Liver (tissue), 9 donors: Measurements from ENCODE around the gene TTYH1. TPM values are rescaled to one million over a fixed set of nuclear protein-coding genes. Genes with fewer than 3 reads are reported as not detected.
A peak's percentile ranks its signal among the peaks of the same experiment; 100 is the strongest.

ENCODE experiments used
- DNase-seq: peaks from one replicate; pipeline ENCODE4 v3.0.0-alpha.2; 2017; ENCODE audit warnings: low spot score
- H3K27ac ChIP-seq, 2 donors: one replicate each; pipeline ENCODE4 v1.7.0; 2013; ENCODE audit warnings: inconsistent platforms in 2 of 2, low read length in 2 of 2, control low read depth in 1 of 2, low read depth in 1 of 2, mild to moderate bottlenecking in 1 of 2
- H3K27me3 ChIP-seq, 4 donors: one replicate each; pipeline versions ENCODE4 v1.6.1 to v1.7.0; 2013; ENCODE audit warnings: low read length in 3 of 4, inconsistent platforms in 1 of 4, mild to moderate bottlenecking in 1 of 4, moderate library complexity in 1 of 4; ENCODE audit not compliant: control insufficient read depth in 4 of 4, insufficient read depth in 4 of 4
- H3K36me3 ChIP-seq, 4 donors: one replicate each; pipeline versions ENCODE4 v1.6.1 to v1.7.0; 2013; ENCODE audit warnings: low read length in 3 of 4, mild to moderate bottlenecking in 3 of 4, low read depth in 1 of 4, moderate library complexity in 1 of 4; ENCODE audit not compliant: control insufficient read depth in 4 of 4, insufficient read depth in 3 of 4
- H3K4me1 ChIP-seq, 4 donors: one replicate each; pipeline versions ENCODE4 v1.6.1 to v1.7.0; 2013; ENCODE audit warnings: low read length in 3 of 4, mild to moderate bottlenecking in 3 of 4, moderate library complexity in 1 of 4; ENCODE audit not compliant: control insufficient read depth in 4 of 4, insufficient read depth in 4 of 4
- H3K4me3 ChIP-seq, 3 donors: one replicate each; pipeline versions ENCODE4 v1.6.1 to v1.7.0; 2013; ENCODE audit warnings: low read length in 3 of 3, control low read depth in 1 of 3, low read depth in 1 of 3, mild to moderate bottlenecking in 1 of 3
- H3K9ac ChIP-seq, 2 donors: one replicate each; pipeline ENCODE4 v1.7.0; 2013; ENCODE audit warnings: low read length in 2 of 2, mild to moderate bottlenecking in 2 of 2, moderate library complexity in 2 of 2, control low read depth in 1 of 2, low read depth in 1 of 2
- H3K9me3 ChIP-seq, 4 donors: one replicate each; pipeline versions ENCODE4 v1.6.1 to v1.7.0; 2013; ENCODE audit warnings: low read length in 3 of 4; ENCODE audit not compliant: control insufficient read depth in 4 of 4
- ATF3 ChIP-seq: IDR thresholded peaks from 2 replicates; pipeline ENCODE4 v1.6.1; 2016; ENCODE audit warnings: antibody characterized with exemption
- EGR1 ChIP-seq, 2 donors: IDR thresholded peaks; 2 replicates each; pipeline ENCODE4 v1.6.1; 2016 to 2018; ENCODE audit warnings: antibody characterized with exemption in 2 of 2, low read depth in 2 of 2
- FOXA1 ChIP-seq: IDR thresholded peaks from 2 replicates; pipeline ENCODE4 v1.6.1; 2016; ENCODE audit warnings: antibody characterized with exemption
- FOXA2 ChIP-seq: IDR thresholded peaks from 2 replicates; pipeline ENCODE4 v1.6.1; 2016; ENCODE audit warnings: antibody characterized with exemption
- GABPA ChIP-seq, 2 donors: IDR thresholded peaks in 1 of 2; conservative IDR thresholded peaks in 1 of 2; 2 replicates each; pipeline ENCODE4 v1.6.1; 2016; ENCODE audit warnings: antibody characterized with exemption in 2 of 2, mild to moderate bottlenecking in 1 of 2, moderate library complexity in 1 of 2
- HNF4A ChIP-seq, 2 donors: conservative IDR thresholded peaks; 2 replicates each; pipeline ENCODE4 v1.6.1; 2016; ENCODE audit warnings: antibody characterized with exemption in 2 of 2, mild to moderate bottlenecking in 2 of 2
- HNF4G ChIP-seq: IDR thresholded peaks from 2 replicates; pipeline ENCODE4 v1.6.1; 2016; ENCODE audit warnings: antibody characterized with exemption
- JUND ChIP-seq, 2 donors: IDR thresholded peaks; 2 replicates each; pipeline ENCODE4 v1.6.1; 2016; ENCODE audit warnings: antibody characterized with exemption in 2 of 2
- NR2F2 ChIP-seq: IDR thresholded peaks from 2 replicates; pipeline ENCODE4 v1.6.1; 2016; ENCODE audit warnings: antibody characterized with exemption
- RAD21 ChIP-seq, 2 donors: IDR thresholded peaks; 2 replicates each; pipeline ENCODE4 v1.6.1; 2016; ENCODE audit warnings: antibody characterized with exemption in 2 of 2, mild to moderate bottlenecking in 2 of 2
- RXRA ChIP-seq, 2 donors: IDR thresholded peaks; 2 replicates each; pipeline ENCODE4 v1.6.1; 2017 to 2018; ENCODE audit warnings: antibody characterized with exemption in 2 of 2, mild to moderate bottlenecking in 1 of 2
- SP1 ChIP-seq: IDR thresholded peaks from 2 replicates; pipeline ENCODE4 v1.6.1; 2018; ENCODE audit warnings: antibody characterized with exemption, mild to moderate bottlenecking
- TAF1 ChIP-seq: conservative IDR thresholded peaks from 2 replicates; pipeline ENCODE4 v1.6.1; 2016; ENCODE audit warnings: antibody characterized with exemption, mild to moderate bottlenecking
- YY1 ChIP-seq: IDR thresholded peaks from 2 replicates; pipeline ENCODE4 v1.6.1; 2016; ENCODE audit warnings: antibody characterized with exemption, mild to moderate bottlenecking
- WGBS: extraction: QIAGEN DNeasy Blood & Tissue Kit; methylation state at CpG from one replicate; pipeline ENCODE4 v1.1.7; 2013; 5-methylcytosine and 5-hydroxymethylcytosine counted together
- polyA plus RNA-seq, 2 donors: library from polyadenylated mRNA; stranded (reverse) in 1 of 2; unstranded in 1 of 2; fragments of 200-250 nt in 1 of 2; fragments of >200 nt in 1 of 2; fragmentation: Nextera tagmentation in 1 of 2; extraction: Ambion mirVana in 1 of 2; gene quantifications; one replicate each; pipeline versions ENCODE4 v1.2.1 to v1.2.3, GENCODE V29; 2013 to 2015
- total RNA-seq, 2 donors: library from RNA; depleted of rRNA; stranded (reverse); fragments of >200 nt; gene quantifications; one replicate each; pipeline ENCODE4 v1.2.3, GENCODE V29; 2014
- TF ChIP-seq, protein P1 (sequence below): IDR thresholded peaks from 2 replicates; pipeline ENCODE4 v1.6.1; 2016; ENCODE audit warnings: antibody characterized with exemption, mild to moderate bottlenecking
- TF ChIP-seq, protein P2 (sequence below): IDR thresholded peaks from 2 replicates; pipeline ENCODE4 v1.6.1; 2016; ENCODE audit warnings: antibody characterized with exemption
- TF ChIP-seq, protein P3 (sequence below): IDR thresholded peaks from 2 replicates; pipeline ENCODE4 v1.6.1; 2016; ENCODE audit warnings: antibody characterized with exemption
- TF ChIP-seq, protein P4 (sequence below): fragments of 150-350 bp; IDR thresholded peaks from 2 replicates; pipeline ENCODE4 v1.5.1; 2017; ENCODE audit warnings: improper control_type of control experiment, low read depth, low read length; ENCODE audit not compliant: missing input control
- donor health status: healthy.
- donor health status: healthy.
- donor health status: healthy.
- donor health status: healthy.
- donor health status: healthy.

The TTYH1 gene
- total and polyA plus RNA-seq, 4 donors: 0.28 to 1.1 (median 0.61) TPM

DNA sequence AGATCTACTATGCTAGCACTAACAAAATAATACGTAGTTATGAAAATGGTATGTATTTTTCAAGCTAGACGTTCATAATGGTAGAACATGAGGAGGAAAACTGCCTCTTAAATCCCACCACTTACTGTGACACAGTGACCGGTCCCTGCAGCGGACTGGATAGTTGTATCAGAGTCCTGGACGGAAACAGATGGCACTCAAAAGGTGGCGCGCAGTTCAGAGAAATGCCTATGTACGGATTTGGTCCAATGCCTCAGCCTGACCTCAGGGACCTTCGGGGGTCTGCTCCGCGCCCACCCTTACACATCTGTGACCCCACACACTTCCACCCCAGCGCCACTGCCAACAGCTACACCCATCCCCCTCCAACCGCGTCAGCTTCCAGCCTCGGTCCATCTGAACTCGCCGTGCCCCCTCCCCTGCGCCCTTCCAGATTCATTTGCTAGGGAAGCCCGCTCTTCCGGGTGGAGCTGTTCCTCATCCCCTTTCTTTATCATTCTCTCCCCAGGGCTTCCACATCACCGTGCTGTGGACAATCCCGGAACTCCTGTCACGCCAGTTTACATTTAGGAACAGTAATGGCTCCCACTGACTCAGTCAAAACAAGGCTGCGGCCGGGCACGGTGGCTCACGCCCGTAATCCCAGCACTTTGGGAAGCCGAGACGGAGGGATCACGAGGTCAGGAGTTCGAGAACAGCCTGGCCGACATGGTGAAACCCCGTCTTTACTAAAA lies 32.9 kb downstream of the TTYH1 start:
- Histone ChIP-seq H3K27ac (peak overlapping the region; percentile 93 to 99), H3K4me1 (peaks cover 3 to 30% (median 25%) of the 10 kb centered on the region in 4 donors), H3K9ac (peak overlapping the region; percentile 94 to 98), H3K27me3 (no peaks in the 10 kb centered on the region), H3K9me3 (no peaks in the 10 kb centered on the region), H3K4me3 (peak overlapping the region; percentile 77 to 99 (median 92)), H3K36me3 (peaks cover 7 to 16% (median 13%) of the 10 kb centered on the region in 4 donors)
- TF ChIP-seq NR2F2: peak; percentile 49
- TF ChIP-seq GABPA (IDR thresholded peaks at IDR 0.05 in 1 of 2, conservative IDR thresholded peaks at IDR 0.05 in 1 of 2): no peak
- TF ChIP-seq RAD21 (IDR thresholded peaks at IDR 0.05): no peak
- peak; percentile 90 for TF ChIP-seq YY1
- peak in 1 of 2 donors; percentile 34 for TF ChIP-seq RXRA (IDR thresholded peaks at IDR 0.05)
- no peak for TF ChIP-seq HNF4A (conservative IDR thresholded peaks at IDR 0.05)
- 1% methylated on average over 34 of the region's 34 CpGs for WGBS
- DNase-seq: peak; percentile 55

- DNase-seq: peak; percentile 97
- WGBS: under 1% methylated on average over 96 of the region's 96 CpGs
Observed at GRCh38 chr19:54448774-54449700, 33.8 kb downstream of the TTYH1 start, which contains the start of gene LENG8. Gene LENG8, plus strand, starts transcription at chr19:54449199. Its CDS starts 2,146 bp downstream, at chr19:54451345.

More at GRCh38 chr19:54448774-54449700, 33.8 kb downstream of the TTYH1 start, which contains the start of gene LENG8:
- peaks cover 3 to 30% (median 25%) of the 10 kb centered on the region in 4 donors for H3K4me1 ChIP-seq
- H3K9me3 ChIP-seq: no peaks in the 10 kb centered on the region
- peak within 1 kb of the TSS; percentile 93 to 99 for H3K27ac ChIP-seq
- H3K36me3 ChIP-seq: peaks cover 7 to 24% (median 22%) of the 10 kb centered on the region in 4 donors
- peak within 1 kb of the TSS; percentile 94 to 98 for H3K9ac ChIP-seq
- H3K27me3 ChIP-seq: no peaks in the 10 kb centered on the region
- peak within 1 kb of the TSS; percentile 77 to 99 (median 92) for H3K4me3 ChIP-seq
- no peak for TF ChIP-seq HNF4A (conservative IDR thresholded peaks at IDR 0.05)
- peak; percentile 42 to 56 for TF ChIP-seq RXRA (IDR thresholded peaks at IDR 0.05)
- no peak for TF ChIP-seq RAD21 (IDR thresholded peaks at IDR 0.05)
- TF ChIP-seq JUND (IDR thresholded peaks at IDR 0.05): no peak
- TF ChIP-seq, protein P1, sequence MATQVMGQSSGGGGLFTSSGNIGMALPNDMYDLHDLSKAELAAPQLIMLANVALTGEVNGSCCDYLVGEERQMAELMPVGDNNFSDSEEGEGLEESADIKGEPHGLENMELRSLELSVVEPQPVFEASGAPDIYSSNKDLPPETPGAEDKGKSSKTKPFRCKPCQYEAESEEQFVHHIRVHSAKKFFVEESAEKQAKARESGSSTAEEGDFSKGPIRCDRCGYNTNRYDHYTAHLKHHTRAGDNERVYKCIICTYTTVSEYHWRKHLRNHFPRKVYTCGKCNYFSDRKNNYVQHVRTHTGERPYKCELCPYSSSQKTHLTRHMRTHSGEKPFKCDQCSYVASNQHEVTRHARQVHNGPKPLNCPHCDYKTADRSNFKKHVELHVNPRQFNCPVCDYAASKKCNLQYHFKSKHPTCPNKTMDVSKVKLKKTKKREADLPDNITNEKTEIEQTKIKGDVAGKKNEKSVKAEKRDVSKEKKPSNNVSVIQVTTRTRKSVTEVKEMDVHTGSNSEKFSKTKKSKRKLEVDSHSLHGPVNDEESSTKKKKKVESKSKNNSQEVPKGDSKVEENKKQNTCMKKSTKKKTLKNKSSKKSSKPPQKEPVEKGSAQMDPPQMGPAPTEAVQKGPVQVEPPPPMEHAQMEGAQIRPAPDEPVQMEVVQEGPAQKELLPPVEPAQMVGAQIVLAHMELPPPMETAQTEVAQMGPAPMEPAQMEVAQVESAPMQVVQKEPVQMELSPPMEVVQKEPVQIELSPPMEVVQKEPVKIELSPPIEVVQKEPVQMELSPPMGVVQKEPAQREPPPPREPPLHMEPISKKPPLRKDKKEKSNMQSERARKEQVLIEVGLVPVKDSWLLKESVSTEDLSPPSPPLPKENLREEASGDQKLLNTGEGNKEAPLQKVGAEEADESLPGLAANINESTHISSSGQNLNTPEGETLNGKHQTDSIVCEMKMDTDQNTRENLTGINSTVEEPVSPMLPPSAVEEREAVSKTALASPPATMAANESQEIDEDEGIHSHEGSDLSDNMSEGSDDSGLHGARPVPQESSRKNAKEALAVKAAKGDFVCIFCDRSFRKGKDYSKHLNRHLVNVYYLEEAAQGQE: peak; percentile 81
- no peak for TF ChIP-seq TAF1
- TF ChIP-seq, protein P2, sequence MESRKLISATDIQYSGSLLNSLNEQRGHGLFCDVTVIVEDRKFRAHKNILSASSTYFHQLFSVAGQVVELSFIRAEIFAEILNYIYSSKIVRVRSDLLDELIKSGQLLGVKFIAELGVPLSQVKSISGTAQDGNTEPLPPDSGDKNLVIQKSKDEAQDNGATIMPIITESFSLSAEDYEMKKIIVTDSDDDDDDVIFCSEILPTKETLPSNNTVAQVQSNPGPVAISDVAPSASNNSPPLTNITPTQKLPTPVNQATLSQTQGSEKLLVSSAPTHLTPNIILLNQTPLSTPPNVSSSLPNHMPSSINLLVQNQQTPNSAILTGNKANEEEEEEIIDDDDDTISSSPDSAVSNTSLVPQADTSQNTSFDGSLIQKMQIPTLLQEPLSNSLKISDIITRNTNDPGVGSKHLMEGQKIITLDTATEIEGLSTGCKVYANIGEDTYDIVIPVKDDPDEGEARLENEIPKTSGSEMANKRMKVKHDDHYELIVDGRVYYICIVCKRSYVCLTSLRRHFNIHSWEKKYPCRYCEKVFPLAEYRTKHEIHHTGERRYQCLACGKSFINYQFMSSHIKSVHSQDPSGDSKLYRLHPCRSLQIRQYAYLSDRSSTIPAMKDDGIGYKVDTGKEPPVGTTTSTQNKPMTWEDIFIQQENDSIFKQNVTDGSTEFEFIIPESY: no peak
- TF ChIP-seq EGR1 (IDR thresholded peaks at IDR 0.05; ENCODE audit: low read depth in 2 of 2): peak; percentile 98 to 99
- TF ChIP-seq YY1: peak; percentile 87
- peak; percentile 80 for TF ChIP-seq SP1
- TF ChIP-seq HNF4G: no peak
- no peak for TF ChIP-seq FOXA1
- TF ChIP-seq FOXA2: no peak
- TF ChIP-seq GABPA (IDR thresholded peaks at IDR 0.05 in 1 of 2, conservative IDR thresholded peaks at IDR 0.05 in 1 of 2): peak; percentile 73 to 89
- TF ChIP-seq, protein P3, sequence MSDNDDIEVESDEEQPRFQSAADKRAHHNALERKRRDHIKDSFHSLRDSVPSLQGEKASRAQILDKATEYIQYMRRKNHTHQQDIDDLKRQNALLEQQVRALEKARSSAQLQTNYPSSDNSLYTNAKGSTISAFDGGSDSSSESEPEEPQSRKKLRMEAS: no peak
- peak; percentile 39 for TF ChIP-seq NR2F2
- TF ChIP-seq, protein P4, sequence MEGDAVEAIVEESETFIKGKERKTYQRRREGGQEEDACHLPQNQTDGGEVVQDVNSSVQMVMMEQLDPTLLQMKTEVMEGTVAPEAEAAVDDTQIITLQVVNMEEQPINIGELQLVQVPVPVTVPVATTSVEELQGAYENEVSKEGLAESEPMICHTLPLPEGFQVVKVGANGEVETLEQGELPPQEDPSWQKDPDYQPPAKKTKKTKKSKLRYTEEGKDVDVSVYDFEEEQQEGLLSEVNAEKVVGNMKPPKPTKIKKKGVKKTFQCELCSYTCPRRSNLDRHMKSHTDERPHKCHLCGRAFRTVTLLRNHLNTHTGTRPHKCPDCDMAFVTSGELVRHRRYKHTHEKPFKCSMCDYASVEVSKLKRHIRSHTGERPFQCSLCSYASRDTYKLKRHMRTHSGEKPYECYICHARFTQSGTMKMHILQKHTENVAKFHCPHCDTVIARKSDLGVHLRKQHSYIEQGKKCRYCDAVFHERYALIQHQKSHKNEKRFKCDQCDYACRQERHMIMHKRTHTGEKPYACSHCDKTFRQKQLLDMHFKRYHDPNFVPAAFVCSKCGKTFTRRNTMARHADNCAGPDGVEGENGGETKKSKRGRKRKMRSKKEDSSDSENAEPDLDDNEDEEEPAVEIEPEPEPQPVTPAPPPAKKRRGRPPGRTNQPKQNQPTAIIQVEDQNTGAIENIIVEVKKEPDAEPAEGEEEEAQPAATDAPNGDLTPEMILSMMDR: no peak
- no peak for TF ChIP-seq ATF3
